Stimulated activated CD4-positive, alpha-beta T cell treated with anti-CD3 and anti-CD28 coated beads, TNF-alpha, amount 100 ng/mL, for 1 hour (primary cell): ENCODE data around the gene ITGA6.

Source experiments
- DNase-seq, 3 donors: peaks; one replicate each; pipeline ENCODE4 v3.0.0-alpha.2; 2020; ENCODE audit warnings: low read depth in 3 of 3, low spot score in 1 of 3

ITGA6 gene

GRCh38 chr2:172464400-172465129, 37.2 kb downstream of the ITGA6 start:
- DNase-seq = no peak

- peak; percentile 43 to 50 (median 48) for DNase-seq
These were observed 38.3 kb downstream of the ITGA6 start for GRCh38 chr2:172465417-172466334.

DNA sequence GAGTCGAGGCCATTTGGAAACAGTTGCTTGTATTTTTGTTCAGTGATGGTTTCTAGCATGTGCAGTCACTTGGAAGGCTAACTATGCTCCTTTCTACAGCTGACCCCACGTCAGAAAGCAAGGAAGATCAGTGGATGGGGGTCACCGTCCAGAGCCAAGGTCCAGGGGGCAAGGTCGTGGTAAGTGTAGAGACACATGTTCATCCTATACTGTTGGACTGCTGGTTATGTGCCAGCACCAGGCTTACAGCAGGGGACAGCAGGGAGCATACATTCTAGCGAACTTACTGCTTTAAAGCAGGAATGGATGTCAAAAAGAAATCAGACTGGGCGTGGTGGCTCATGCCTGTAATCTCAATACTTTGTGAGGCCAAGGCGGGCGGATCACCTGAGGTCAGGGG, 40.0 kb downstream of the ITGA6 start:
- DNase-seq = no peak

- DNase-seq = no peak
These were observed 43.9 kb downstream of the ITGA6 start for GRCh38 chr2:172470958-172471922.

- DNase-seq = no peak
These were observed 45.2 kb downstream of the ITGA6 start for GRCh38 chr2:172472446-172473033.

DNA sequence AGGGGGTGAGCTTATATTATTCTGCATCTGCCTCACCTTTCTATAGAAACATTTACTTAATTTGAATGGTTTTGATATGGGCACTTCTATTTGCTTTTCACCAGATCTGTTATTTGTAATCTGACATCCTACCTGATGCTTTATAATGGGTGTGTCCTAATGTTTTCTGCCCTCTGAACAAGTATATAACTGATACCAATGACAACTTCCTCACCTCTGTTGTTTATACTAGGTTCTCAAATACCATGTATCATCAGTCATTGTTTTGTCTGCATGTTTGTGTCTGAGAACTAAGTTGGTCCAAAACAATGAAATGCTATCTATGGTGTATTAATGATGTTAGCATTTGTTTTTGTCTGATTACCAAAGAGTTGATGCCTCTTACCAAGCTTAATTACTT, 45.8 kb downstream of the ITGA6 start:
- no peak for DNase-seq

- DNase-seq = no peak
These were observed 51.0 kb downstream of the ITGA6 start for GRCh38 chr2:172478353-172478752.

DNA sequence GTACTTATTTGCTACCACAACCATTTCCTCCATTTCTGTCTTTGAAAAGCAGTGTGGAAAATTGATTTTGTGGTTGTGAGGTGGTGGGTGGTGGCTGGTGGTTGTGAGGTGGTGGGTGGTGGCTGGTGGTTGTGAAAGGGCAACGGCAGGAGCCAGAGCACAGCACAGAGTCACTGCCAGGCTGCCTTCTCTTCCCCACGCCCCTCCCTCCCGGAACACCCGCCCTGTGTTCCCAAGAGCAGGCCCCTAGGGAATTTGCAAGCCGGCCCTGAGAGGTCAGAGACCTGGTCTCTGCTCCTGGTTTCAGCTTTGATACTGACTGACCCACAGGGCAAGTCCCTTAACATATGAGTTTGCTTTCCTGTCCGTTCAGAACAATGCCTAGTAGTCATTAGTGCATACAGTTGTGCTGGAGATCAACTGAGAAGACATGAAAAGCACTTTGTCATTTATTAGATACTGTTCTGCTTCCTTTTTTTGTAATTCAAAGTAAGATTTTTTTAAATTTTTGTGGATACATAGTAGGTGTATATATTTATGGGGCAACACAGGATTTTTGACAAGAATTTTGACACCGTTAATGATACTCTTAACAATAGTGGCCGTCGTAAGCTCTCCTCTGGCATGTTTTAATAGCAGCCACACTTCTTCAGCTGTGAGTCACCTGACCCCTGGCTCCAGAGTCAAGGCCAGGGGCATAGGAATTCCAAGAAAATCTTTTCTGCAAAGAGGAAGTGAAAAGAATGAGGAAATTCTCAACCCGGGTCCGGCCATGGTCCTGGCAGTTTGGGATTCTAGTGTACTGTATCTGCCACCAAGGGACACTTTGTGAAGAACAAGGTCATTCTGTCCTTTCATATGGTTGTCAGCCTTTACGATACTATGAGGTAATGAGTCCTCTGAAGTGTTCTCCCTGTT, 53.2 kb downstream of the ITGA6 start:
- no peak for DNase-seq

DNA sequence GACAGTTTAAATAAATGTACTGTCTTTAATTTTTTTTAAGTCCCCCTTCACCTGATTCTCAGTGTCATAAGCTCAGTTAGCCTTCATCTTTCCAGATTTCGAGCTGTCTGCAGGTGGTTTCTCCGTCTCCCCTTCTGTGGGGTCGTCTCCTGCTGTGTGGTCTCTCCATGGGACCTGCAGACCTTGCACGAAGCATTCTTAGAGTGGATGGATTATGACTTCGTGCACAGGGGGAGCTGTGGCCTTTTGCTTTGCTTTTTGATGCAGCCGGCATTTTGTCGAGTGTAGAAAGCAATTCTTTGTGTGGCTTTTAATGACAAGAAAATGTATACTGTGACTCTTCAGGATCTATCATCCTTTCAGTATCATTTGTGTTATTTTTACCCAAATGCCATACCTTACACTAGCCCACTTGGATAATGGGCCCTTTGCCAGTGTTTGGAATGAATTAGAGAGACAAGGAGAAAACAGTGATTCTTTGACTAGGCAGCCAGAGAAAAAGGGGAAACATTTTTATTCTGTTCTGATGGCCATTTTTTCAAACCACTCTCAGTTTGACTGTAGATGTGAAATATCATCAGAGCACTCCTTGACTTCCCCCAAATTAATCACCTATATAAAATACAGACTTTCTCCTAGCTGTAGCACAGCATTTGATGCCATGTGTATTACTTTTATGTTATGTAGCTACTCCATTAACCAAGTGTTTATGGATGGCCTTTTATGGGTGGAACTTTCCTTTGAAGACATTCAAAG, 54.3 kb downstream of the ITGA6 start:
- no peak for DNase-seq

GRCh38 chr2:172484253-172484652, 56.9 kb downstream of the ITGA6 start:
- DNase-seq = no peak

GRCh38 chr2:172484706-172485105, 57.3 kb downstream of the ITGA6 start:
- DNase-seq = no peak

DNA sequence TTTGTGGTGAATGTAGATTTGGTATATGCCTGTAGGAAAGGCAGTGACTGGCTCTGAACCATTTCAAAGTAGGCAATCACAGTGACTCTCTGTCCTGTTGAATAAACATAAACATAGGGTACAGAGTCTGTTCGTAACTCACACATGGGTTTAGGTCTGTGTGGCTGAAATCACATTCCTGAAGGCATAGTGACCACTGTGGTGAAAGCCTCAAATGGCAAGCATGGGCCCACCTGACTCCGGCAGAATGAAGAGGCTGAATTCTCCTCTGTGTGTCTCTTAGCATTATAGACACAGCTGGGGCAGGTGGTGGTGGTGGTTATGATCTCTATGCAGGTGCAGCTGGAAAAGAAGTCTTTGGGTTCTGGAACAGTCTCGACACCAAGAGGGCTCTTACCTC, 61.2 kb downstream of the ITGA6 start:
- no peak for DNase-seq

GRCh38 chr2:172489681-172490080, 62.3 kb downstream of the ITGA6 start:
- DNase-seq = no peak

- no peak for DNase-seq
These were observed 68.8 kb downstream of the ITGA6 start for GRCh38 chr2:172496160-172496608.

GRCh38 chr2:172507199-172507598, 79.8 kb downstream of the ITGA6 start:
- no peak for DNase-seq

DNA sequence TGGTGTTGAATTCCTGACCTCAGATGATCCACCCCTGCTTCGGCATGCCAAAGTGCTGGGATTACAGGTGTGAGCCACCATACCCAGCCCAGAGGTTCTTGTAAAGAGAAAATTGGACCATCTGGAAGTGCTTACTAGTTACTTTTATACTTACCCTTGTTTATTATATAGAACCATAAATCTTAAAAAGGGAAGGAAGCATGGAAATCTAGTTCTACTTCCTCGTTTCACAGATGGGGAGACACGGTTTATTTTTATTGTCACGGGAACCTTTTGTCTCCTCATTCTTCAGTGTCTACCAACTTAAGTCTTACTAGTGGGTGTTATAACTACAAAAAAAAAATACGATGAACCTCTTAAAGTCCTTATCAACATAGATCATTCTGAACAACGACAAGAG, 82.7 kb downstream of the ITGA6 start:
- no peak for DNase-seq

GRCh38 chr2:172510548-172510947, 83.2 kb downstream of the ITGA6 start:
- DNase-seq = no peak

DNA sequence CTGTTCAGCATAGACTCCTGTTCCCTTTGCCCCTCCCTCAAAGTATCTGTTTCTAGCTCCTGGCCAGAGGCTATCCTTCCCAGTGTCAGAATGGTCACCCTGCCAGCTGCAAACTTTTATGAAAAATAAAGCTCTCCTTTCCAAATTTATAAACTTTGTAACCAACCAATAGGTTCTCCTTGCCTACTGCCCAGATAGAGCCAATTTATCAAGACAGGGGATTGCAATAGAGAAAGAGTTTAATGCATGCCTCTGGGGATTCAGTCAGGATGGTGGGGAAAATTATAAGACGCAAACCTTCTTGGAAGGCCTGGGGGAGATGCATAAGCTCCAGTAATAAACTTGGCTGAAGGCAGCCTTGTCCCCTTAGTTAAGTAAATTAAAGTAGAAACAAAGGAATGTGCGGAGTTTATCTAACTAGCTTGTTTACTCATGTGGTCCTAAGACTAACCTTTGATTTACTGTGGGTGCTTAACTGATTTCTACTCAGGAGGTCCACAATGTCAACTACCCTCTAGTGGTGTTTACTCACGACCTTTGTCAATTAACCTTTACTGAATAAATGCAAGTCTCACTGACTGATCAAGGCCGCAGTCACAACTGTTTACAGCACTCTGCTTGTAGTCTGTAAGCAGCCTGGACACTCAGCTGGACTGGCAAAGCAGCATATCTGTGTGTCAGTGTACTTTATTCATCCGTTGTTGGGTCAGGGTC, 85.6 kb downstream of the ITGA6 start:
- DNase-seq = no peak
